ENCODE measurements around the gene NPR3. TPM values are rescaled to one million over a fixed set of nuclear protein-coding genes. Genes with fewer than 3 reads are reported as not detected.

NPR3 gene
- total and polyA plus RNA-seq, 2 of the 8 experiments (the other 6 are each of a cell fraction or from before 2014, with no cell fraction given) = not detected

DNA sequence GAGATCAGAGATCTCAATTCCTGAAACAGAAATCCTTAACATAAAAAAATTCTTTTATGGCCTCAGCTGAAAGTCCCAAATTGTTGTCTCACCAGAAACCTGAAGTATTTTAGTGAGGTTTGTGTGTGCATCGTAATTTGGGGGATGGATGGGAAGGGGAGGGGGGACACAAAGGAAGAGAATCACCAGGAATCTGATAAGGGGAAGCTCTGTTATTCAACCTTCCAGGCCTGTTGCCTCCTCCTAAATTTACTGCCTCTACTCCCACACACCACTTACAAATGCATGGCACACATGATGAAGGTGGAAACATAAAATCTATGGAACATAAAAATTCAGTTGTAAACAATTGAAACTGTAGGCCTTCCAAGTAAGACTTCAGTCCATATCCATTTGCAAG is 97.7 kb downstream of the NPR3 start:
- H4K20me1 ChIP-seq (replicated peaks in 1 of 2; ENCODE audit: control insufficient read depth in 1 of 2, insufficient read depth in 2 of 2, low read length in 2 of 2) = no peaks in the 10 kb centered on the region
- H3K79me1 ChIP-seq (ENCODE audit: low read depth, low read length) = no peaks in the 10 kb centered on the region
- no peak overlapping the region for H4K8ac ChIP-seq (ENCODE audit: extremely low read depth, insufficient read depth, low read length)
- H3K27me3 ChIP-seq (replicated peaks in 1 of 4; ENCODE audit: control insufficient read depth in 3 of 4, extremely low read depth in 1 of 4, insufficient read depth in 3 of 4, low read length in 3 of 4) = no peaks in the 10 kb centered on the region
- no peak overlapping the region for H3K18ac ChIP-seq (ENCODE audit: extremely low read depth, low read length)
- H3K23me2 ChIP-seq (ENCODE audit: low read depth, low read length) = no peaks in the 10 kb centered on the region
- DNase-seq (ENCODE audit: low read depth in 1 of 2, low spot score in 2 of 2) (no peak), FAIRE-seq (no peak)
- H3K23ac ChIP-seq (ENCODE audit: insufficient read length) = no peak overlapping the region
- no peaks in the 10 kb centered on the region for H3K4me1 ChIP-seq (replicated peaks in 1 of 4; ENCODE audit: control insufficient read depth in 3 of 4, insufficient read depth in 4 of 4, low read length in 3 of 4)
- H3K79me2 ChIP-seq (ENCODE audit: control insufficient read depth in 1 of 2, insufficient read depth in 2 of 2, low read length in 2 of 2) = no peaks in the 10 kb centered on the region
- H3K56ac ChIP-seq (replicated peaks; ENCODE audit: insufficient read length, low read depth, low read length) = no peak overlapping the region
- CTCF ChIA-PET (ENCODE audit: partially characterized antibody) = interaction anchor here (0.6 to 0.8 kb wide), 2 partner anchors 37 to 781 kb away, joined by 3 read pairs; no protein-coding TSS in a partner anchor
- H2AK5ac ChIP-seq (ENCODE audit: low read depth, low read length) = no peak overlapping the region
- 86% methylated on average over 1 of the region's 1 CpG; no CpG with 5 or more reads in 1 of the 2 experiments for WGBS, 2 experiments (ENCODE audit: extremely low coverage in 1 of 2, insufficient coverage in 1 of 2, insufficient read length in 1 of 2, insufficient replicate concordance in 2 of 2, low coverage in 1 of 2, low lambda C conversion rate in 2 of 2, missing lambda C conversion rate in 1 of 2)
- H2AFZ ChIP-seq (ENCODE audit: low read length) = no peak overlapping the region
- no peak overlapping the region for H3K4ac ChIP-seq (replicated peaks; ENCODE audit: insufficient read length, low read depth, low read length)
- no peak overlapping the region for H3K4me3 ChIP-seq (ENCODE audit: extremely low read depth in 1 of 4, insufficient read depth in 2 of 4, low read depth in 3 of 4, low read length in 4 of 4)
- H2BK20ac ChIP-seq (ENCODE audit: low read length) = no peak overlapping the region
- POLR2A ChIA-PET (ENCODE audit: partially characterized antibody) = no interaction called here
- H4K5ac ChIP-seq (ENCODE audit: insufficient read length, low read depth, low read length) = no peak overlapping the region
- H3K27ac ChIP-seq (ENCODE audit: low read depth, low read length) = no peak overlapping the region
- no peaks in the 10 kb centered on the region for H3K36me3 ChIP-seq (ENCODE audit: control insufficient read depth in 2 of 4, insufficient read depth in 4 of 4, low read length in 3 of 4)
- no peak overlapping the region for H4K91ac ChIP-seq (replicated peaks; ENCODE audit: insufficient read length, low read length)
- no peak overlapping the region for H3K14ac ChIP-seq (ENCODE audit: insufficient read length)
- H3K9ac ChIP-seq (replicated peaks in 1 of 4; ENCODE audit: extremely low read depth in 1 of 4, low read depth in 3 of 4, low read length in 3 of 4) = no peak overlapping the region
- no peak overlapping the region for H2BK5ac ChIP-seq (ENCODE audit: low read depth, low read length)
- TF ChIP-seq HDAC6 (IDR thresholded peaks at IDR 0.05; ENCODE audit: low read depth, low read length) = no peak
- TF ChIP-seq, protein P1, sequence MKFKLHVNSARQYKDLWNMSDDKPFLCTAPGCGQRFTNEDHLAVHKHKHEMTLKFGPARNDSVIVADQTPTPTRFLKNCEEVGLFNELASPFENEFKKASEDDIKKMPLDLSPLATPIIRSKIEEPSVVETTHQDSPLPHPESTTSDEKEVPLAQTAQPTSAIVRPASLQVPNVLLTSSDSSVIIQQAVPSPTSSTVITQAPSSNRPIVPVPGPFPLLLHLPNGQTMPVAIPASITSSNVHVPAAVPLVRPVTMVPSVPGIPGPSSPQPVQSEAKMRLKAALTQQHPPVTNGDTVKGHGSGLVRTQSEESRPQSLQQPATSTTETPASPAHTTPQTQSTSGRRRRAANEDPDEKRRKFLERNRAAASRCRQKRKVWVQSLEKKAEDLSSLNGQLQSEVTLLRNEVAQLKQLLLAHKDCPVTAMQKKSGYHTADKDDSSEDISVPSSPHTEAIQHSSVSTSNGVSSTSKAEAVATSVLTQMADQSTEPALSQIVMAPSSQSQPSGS (IDR thresholded peaks at IDR 0.05; ENCODE audit: low read length) = no peak
- no peak for TF ChIP-seq SUZ12 (IDR thresholded peaks at IDR 0.05; ENCODE audit: low read length)
- no peak for TF ChIP-seq CEBPB (IDR thresholded peaks at IDR 0.05; ENCODE audit: low read depth, low read length)
- no peak for TF ChIP-seq GABPA (IDR thresholded peaks at IDR 0.05; ENCODE audit: borderline replicate concordance, insufficient read depth, low read length)
- no peak for TF ChIP-seq SIX5 (IDR thresholded peaks at IDR 0.05; ENCODE audit: low read depth, low read length)
- TF ChIP-seq RXRA (IDR thresholded peaks at IDR 0.05; ENCODE audit: insufficient read depth, low read depth, low read length) = no peak
- no peaks in the 10 kb centered on the region for H3K9me3 ChIP-seq (ENCODE audit: insufficient read depth in 2 of 2, low read depth in 1 of 2, low read length in 1 of 2)
- H2BK120ac ChIP-seq (replicated peaks; ENCODE audit: low read depth, low read length) = no peak overlapping the region
- no peak overlapping the region for H2BK15ac ChIP-seq (ENCODE audit: low read length)
- no peak overlapping the region for H3K4me2 ChIP-seq (ENCODE audit: insufficient read depth in 1 of 2, low read depth in 2 of 2, low read length in 2 of 2)
- H2BK12ac ChIP-seq (ENCODE audit: low read depth, low read length) = no peak overlapping the region

Data from H1 (cell line).